DLD1 (cell line): ENCODE measurements around the gene RDM1.

Experiments
- in situ Hi-C: cut with HindIII; loops from 2 replicates; pipeline ENCODE4 v1.10.0; 2017; ENCODE audit warnings: low sequenced_read_pairs

Gene RDM1

DNA sequence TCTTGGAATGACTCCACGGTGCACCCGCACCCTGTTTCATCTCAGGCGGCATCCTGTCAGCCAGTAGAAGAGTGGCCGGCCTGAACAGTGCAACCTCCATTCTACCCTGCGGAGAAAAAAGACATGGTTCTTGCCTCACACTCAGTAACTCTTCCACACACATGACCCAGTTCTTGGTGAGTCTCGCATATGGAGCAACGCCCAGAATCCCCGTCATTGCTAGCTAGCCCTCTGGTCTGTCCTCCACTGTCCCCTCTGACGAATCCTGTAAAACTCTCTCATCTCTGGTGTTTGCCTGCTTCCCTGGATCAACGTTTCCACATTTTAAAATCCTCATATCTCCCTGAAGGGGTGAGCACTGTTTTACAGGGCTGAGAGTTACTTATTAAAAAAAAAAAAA is 4.2 kb upstream of the RDM1 start:
- in situ Hi-C loops: no loop called here

DNA sequence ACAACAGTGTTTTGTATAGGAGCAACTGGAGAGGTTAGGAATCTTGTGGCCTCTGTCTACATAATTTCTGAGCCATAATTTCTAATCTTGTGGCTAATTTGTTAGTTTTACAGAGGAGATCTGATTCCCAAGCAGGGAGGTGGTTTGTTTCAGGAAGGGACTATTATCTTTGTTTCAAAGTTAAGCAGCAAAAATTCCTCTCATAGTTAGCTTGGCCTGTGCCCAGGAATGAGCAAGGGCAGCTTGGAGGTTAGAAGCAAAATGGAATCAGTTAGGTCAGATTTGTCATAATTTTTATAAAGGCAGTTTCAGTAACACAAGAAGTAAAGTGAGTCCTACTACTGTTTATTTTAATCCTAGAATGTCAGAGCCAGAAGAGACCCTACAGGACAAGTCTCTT is 2.0 kb upstream of the RDM1 start:
- in situ Hi-C loops: no loop called here

DNA sequence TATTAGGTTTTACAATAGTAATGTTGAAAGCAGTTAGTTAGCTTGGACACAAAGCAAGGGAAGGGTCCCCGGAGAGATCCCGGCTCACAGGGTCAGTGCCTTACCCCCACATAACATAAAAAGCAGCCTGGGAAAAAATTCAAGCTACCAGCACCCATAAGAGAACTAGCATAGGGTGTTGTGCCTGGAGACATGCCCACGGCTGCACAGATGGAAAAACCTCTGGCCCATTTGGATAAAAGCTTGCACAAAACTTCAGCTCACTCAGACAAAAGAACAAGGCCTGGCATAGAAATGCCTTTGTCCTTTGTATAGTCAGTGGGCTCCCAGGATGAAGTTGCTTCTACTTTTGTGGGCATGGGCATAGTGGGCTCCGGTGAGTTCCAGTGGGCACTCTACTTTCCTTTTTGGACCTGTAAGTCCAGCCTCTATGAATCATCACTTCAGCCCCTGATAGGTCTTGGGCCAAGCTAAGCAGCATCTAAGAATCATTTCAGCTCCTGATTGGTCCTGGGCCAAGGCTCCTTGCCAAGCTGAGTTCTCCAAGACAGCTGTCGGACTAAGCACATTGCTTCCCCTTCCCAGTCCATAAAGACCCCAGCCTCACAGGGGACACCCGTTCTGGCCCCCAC is 1.3 kb upstream of the RDM1 start:
- in situ Hi-C loops: no loop called here

DNA sequence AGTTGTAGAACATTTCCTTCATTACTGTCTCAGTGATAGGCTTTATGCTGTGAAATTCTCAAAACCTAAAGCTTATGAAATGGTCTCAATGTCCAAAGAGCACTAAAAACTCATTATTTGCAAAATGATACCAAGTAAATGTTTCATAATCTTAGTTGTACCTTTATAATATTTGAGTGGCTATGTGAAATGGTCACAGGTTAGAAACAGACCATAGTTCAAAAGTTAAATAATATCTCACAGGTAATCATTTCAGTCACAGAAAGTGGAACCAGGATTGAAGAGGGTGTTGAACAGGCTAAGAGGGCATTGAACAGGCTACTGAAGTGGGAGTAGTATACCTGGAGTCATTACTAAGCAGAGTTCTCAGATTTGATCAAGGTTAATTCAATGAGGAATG is 2.9 kb downstream of the RDM1 start:
- in situ Hi-C loops: no loop called here

DNA sequence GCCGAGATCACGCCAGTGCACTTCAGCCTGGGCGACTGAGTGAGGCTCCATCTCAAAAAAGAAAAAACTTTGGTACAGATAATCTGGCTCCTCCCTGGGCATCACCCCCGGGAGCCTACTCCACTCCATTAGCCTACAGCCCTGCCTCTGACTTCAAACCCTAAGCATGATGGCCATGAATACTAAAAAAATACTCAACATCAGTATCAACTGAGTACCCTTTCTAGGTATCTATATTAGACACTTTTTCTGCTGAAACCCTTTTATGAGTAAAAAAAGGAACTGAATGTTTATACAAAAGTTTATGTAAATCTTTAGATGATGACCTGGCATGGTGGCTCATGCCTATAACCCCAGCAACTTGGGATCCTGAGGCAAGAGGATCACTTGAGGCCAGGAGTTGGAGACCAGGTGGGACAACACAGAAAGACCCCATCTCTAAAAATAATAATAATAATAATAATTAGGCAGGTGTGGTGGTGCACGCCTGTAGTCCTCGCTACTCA is 6.9 kb downstream of the RDM1 start:
- in situ Hi-C loops: no loop called here

DNA sequence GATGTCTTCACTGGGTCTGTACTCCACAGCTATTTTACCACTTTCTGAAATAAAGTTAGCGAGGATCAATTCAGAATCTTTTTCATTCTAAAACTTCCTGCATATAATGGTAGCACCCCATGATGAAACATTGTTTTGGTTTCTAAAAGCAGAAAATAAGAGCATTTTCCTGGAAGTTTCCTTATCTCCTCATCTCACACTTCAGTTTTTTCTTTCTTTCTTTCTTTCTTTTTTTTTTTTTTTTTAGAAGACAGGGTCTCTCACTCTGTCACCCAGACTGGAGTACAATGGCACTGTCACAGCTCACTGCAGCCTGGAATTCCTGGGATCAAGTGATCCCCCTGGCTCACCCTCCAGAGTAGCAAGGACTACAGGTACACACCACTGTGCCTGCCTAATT is 10.3 kb downstream of the RDM1 start:
- in situ Hi-C loops: no loop called here

DNA sequence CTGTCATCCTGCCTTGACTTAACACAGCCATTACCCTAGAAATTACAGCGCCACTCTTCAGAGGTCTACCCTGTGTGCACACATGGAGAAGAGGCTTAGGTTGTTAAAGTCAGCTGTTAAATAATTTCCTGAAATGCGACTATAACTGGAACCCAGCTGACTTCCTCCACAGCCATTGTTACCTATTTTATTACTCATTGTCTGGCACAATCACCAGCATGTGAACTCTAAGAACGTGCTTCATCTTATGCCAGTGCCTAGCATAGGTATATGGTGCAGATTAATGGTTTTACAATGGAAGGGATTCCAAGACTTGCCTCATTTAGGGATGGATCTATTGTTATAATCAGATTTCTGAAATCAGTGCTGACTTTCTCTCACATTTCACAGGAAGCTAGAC is 11.9 kb downstream of the RDM1 start:
- in situ Hi-C loops: no loop called here

DNA sequence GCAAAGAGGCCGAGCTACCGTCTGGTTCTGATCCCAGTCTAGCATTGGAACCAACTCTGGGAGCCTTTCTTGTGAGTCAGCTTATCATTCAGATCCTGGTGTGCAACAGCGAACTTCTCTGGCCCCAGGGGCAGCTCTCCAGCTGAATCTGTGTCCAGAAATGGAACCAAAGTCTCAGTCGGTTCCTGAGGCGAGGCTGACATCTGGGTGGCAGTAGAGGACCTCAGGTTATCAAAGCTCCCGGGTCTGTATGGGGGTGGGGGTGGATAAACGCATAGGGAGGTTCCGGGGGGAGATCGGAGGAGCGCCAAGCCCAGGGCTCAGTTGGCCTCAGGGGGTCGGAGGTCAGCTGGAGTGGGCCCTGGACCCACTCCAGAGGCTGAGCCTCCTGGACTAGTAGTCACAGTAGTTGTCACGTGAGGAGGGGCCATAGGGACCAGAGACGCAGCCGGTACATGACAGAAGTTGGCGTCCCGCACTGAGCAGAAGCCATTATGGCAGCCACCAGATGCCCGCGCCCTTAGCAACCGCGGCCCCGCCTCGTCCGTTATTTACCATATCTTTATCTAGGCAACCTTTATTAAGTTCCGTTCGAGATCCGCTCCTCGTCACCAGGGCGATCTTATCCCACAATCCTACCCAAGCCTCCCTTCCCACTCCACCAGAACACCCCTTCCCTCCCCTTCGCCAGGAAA is 12.9 kb downstream of the RDM1 start:
- in situ Hi-C loops: no loop called here

DNA sequence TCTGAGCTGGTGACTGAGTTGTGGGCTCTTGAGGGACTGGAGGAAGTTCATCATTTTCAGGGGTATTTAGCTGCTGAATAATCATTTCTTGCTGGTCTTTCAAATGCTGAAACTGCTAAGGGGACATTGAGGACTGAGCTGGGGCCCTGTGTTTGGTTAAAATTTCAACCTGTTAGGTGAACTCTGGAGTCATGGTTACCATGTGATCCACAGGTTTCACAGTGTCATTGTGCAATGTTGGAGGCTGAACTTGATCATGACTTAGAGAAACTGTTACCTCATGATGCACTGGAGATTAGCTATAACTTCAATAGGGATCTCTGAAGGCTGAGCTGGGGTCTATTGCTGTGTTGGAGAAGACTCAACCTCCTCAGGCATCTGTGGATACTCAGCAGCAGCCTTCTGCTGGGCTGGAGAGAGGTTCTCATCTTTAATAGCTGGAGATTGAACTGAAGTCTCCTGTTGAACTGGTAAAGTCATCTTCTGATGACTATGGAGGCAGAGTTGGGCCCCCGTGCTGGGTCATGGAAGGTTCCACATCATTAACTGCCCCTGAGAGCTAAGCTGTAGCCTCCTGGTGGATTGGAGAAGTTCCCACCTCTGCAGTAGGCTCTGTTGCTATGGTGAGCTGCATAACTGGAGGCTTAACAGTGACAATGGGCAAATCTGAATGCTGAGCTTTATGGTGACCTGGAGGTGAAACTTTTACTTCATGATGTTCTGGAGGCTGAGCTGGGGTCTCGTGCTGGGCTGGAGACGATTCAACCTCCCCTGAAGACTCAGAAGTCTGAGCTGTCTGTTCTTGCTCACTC is 15.2 kb downstream of the RDM1 start:
- in situ Hi-C loops: no loop called here

DNA sequence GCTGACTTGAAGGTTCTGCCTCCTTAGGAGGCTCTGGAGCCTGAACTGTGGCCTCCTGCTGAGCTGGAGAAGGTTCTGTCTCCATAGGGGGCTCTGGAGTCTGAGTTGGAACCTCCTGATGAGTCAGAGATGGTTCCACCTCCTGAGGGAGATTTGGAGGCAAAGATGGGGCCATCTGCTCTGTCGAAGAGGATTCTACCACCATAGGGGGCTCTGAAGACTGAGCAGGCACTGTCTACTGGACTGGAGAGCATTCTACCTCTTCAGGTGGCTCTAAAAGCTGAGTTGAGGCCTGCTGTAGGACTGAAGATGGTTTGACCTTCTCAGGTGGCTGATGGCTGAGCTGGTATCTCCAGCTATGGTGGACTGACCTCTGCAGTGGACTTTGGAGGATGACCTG is 16.2 kb downstream of the RDM1 start:
- in situ Hi-C loops: no loop called here

DNA sequence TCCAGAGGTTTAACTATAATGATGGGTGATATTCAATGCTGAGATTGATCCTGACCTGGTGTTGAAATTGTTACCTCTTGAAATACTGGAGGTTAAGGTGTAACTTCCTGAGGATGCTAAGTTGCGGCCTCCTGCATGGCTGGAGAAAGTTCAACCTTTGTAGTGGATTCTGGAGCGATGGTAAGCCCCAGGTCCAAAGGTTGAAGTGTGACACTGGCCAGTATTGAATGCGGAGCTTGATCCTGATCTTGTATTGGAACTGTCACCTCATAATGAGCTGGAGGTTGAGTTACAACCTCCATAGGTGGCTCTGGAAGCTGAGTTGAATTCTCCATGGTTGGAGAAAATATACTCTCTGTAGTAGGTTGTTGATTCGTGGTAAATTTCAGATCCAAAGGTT is 17.0 kb downstream of the RDM1 start:
- in situ Hi-C loops: no loop called here

DNA sequence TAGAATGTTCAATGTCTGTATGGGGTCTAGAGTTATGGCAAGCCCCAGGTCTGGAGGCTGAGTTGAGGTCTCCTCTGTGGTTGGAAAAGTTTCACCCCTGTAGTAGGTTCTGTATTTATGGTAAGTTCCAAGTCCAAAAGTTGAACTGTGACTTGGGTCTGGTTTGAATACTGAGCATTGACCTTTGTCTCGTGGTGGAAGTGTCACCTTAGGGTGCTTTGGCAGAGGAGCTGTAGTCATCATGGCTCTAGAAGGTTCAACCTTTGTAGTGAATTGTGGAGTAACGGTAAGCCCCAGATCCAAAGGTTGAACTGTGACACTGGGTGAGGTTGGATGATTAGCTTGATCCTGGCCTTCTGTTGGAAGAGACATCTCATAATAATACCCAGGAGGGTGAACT is 17.6 kb downstream of the RDM1 start:
- in situ Hi-C loops: no loop called here

DNA sequence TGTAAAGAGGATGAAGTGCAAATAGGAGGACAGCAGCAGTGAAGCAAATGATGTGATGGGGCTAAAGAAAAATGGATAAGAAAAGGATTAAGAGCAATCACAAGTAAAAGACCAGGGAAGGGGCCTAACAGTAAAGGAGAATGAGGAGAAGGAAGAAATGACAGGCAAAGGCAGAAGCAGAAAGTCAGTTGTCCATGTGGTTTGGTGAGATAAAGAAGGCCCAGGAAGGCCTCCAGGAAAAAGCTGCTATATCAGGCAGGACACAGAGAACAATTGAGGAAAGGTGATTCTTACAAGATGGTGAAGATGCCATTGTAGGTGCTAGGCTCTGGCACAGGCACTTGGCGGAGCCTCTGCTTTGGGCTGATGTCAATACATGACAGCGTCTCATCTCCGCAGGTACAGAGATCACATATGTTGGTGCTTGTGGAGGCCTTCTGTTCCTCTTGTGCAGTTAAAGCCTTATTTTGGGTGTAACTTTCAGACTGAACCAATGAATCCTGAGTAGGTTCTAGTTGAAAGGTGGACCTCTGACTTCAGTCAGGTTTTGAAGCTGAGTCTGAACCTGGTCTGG is 18.1 kb downstream of the RDM1 start:
- in situ Hi-C loops: no loop called here

DNA sequence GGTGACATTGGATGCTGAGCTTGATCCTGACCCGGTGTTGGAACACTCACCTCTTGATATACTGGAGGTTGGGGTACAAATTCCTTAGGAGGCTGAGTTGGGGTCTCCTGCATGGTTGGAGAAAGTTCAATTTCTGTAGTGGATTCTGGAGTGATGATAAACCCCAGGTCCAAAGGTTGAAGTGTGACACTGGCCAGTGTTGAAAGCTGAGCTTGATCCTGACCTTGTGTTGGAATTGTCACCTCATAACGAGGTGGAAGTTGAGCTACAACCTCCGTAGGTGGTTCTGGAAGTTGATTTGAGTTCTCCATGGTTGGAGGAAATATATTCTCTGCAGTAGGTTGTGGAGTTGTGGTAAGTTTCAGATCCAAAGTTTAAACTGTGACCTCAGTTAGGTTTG is 21.2 kb downstream of the RDM1 start:
- in situ Hi-C loops: no loop called here

DNA sequence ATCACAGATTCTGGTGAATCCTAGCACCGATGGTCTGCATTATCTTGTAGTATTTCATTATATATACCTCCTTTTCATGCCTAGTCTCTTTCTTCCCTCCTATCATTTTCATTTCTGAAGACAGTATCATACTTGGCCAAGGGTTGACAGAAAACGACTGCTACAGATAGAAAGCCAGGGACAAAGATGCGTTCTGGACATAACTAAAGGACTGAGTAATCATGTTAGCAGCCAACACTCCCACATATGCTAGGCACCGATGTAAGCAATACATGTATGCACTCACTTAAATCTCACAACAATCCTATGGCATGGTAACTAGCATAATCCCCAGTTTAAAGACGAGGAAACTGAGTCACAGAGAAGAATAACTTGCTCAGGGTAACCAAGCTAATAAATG is 22.9 kb downstream of the RDM1 start:
- in situ Hi-C loops: no loop called here

DNA sequence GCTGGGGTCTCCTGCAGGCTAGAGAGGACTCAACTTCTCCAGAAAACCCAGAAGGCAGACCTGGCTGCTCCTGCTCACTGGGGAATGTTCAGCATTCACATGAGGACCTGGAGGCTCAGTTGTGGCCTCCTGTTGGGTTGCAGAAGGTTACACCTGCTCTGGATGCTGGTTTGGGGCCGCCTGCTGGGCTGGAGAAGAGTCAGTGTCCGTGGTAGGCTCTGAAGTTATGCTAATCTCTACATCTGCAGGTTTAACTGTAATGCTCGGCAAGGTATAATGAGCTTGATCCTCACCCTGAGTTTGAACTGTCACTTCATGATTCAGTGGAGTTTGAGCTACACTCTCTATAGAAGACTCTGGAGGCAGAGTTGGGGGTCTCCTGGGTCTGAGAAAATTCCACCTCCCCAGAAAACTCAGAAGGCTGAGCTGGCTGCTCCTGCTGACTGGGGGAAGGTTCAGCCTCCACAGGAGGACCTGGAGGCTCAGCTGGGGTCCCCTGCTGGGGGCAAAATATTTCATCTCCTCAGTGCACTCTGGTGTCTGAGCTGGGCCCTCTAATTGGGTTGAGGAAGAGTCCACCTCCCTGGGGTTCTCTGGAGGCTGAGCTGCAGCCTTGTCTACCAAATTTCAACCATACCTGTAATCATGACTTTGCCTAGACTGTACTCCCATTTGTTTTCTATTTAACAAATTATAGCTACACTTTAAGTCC is 23.5 kb downstream of the RDM1 start:
- in situ Hi-C loops: no loop called here

DNA sequence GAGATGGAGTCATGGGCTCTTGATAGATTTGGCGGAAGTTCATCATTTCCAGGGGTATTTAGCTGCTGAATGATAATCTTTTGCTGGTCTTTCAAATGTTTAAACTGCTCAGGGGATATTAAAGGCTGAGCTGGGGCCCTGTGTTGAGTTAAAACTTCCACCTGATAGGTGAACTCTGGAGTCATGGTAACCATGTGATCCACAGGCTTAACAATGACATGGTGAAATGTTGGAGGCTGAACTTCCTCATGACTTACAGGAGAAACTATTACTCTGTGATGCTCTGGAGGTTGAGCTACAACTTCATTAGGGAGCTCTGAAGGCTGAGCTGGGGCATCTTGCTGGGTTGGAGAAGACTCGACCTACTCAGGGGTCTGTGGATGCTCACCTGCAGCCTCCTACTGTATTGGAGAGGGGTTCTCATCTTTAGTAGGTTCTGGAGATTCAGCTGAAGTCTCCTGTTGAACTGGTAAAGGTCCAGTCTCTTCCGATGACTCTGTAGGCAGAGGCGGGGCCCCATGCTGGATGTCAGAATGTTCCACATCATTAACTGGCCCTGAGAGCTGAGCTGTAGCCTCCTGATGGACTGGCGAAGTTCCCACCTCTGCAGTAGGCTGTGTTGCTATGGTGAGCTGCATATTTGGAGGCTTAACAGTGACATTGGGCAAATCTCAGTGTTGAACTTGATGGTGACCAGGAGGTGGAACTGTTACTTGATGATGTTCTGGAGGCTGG is 24.2 kb downstream of the RDM1 start:
- in situ Hi-C loops: no loop called here

DNA sequence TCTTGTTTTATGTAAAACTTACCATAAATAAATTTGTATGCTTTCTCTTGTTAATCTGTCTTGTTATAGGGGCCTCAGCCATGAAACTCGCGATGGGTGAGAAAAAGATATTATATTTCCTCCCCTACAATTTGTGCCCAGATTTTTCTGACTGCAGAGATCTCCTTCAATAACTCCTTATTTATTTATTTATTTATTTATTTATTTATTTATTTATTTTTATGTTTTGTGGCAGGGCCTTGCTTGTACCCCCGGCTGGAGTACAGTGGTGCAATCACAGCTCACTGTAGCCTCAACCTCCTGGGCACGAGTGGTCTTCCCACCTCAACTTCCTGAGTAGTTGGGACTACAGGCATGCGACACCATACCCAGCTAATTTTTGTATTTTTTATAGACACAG is 27.1 kb downstream of the RDM1 start:
- in situ Hi-C loops: no loop called here

DNA sequence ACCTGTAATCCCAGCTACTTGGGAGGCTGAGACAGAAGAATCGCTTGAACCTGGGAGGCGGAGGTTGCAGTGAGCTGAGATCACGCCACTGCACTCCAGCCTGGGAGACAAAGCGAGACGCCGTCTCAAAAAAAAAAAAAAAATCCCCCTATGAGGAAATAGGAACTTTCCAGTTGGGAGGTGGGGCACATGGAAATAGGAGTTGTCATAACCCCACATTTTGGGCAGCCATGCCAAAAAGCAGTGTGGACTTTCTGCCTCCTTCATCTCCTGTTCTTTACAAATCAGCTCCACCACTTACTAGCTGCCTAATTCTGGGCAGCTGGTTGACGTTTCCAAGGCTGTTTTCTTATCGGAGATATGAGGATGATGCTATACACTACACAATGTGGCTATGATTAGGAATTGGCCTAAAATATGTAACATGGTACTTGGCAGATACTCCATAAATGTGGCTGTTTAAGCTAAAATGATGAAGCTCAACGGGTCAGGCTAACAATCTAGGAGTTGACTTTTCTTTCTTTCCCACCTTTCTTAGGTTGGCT is 28.9 kb downstream of the RDM1 start:
- in situ Hi-C loops: no loop called here
